Esophagus muscularis mucosa (tissue), 4 donors: ENCODE results near the gene BMP6. TPM values are rescaled to one million over a fixed set of nuclear protein-coding genes. Genes with fewer than 3 reads are reported as not detected.
"Not testable (repeated sequence)": the region's sequence is repeated elsewhere in the genome, so short reads cannot be mapped to it uniquely, and the experiment has no call there.

ENCODE experiments used
- DNase-seq: peaks from one replicate; pipeline ENCODE4 v3.0.0-alpha.2; 2017; ENCODE audit errors: extremely low spot score
- H3K27ac ChIP-seq, 4 donors: fragments of 200-600 bp; sonication (generic); replicated peaks in 1 of 4; 1 replicate in 3 of 4; 2 replicates in 1 of 4; pipeline ENCODE4 v1.5.1; 2016 to 2019; ENCODE audit warnings: mild to moderate bottlenecking in 1 of 4
- H3K27me3 ChIP-seq, 4 donors: fragments of 200-600 bp; sonication (generic); one replicate each; pipeline versions ENCODE4 v1.5.1 to v1.6.0; 2016 to 2019
- H3K36me3 ChIP-seq, 4 donors: fragments of 200-600 bp; sonication (generic); one replicate each; pipeline ENCODE4 v1.5.1; 2016 to 2019
- H3K4me1 ChIP-seq, 4 donors: fragments of 200-600 bp; sonication (generic); one replicate each; pipeline ENCODE4 v1.5.1; 2016 to 2019
- H3K4me3 ChIP-seq, 4 donors: fragments of 200-600 bp; sonication (generic); 1 replicate in 2 of 4; 2 replicates in 2 of 4; pipeline ENCODE4 v1.5.1; 2016 to 2019; ENCODE audit warnings: mild to moderate bottlenecking in 4 of 4, moderate library complexity in 1 of 4
- H3K9me3 ChIP-seq, 4 donors: fragments of 200-600 bp; sonication (generic); 1 replicate in 3 of 4; 2 replicates in 1 of 4; pipeline ENCODE4 v1.5.1; 2016 to 2019
- EP300 ChIP-seq: sonication (generic); formaldehyde crosslinking; IDR thresholded peaks from one replicate; pipeline ENCODE4 v1.6.1; 2017; ENCODE audit warnings: antibody characterized with exemption
- POLR2A ChIP-seq: fragments of 450-650 bp; IDR thresholded peaks from one replicate; pipeline ENCODE4 v1.6.1; 2017; ENCODE audit warnings: antibody characterized with exemption, moderate library complexity, mild to moderate bottlenecking, low read depth
- POLR2AphosphoS5 ChIP-seq, 2 donors: sonication (generic); formaldehyde crosslinking; IDR thresholded peaks; one replicate each; pipeline ENCODE4 v1.6.1; 2017; ENCODE audit warnings: antibody characterized with exemption in 2 of 2
- WGBS: methylation state at CpG from one replicate; pipeline ENCODE4 v1.1.5; 2018; 5-methylcytosine and 5-hydroxymethylcytosine counted together
- intact Hi-C: fragments of 100-400 bp; cut with DNase I; formaldehyde crosslinking; loops from one replicate; pipeline ENCODE4 v1.15.1; 2023
- total RNA-seq, 4 donors: library from RNA; depleted of rRNA; stranded (reverse); fragments of >200 nt; gene quantifications; one replicate each; pipeline versions ENCODE4 v1.1.0 to v1.2.1, GENCODE V29; 2016
- TF ChIP-seq, protein P1 (sequence below), 3 experiments: fragments of 200-600 bp in 2 of 3; fragments of 450-650 bp in 1 of 3; sonication (generic) in 2 of 3; IDR thresholded peaks; one replicate each; pipeline ENCODE4 v1.5.1; 2017 to 2019; ENCODE audit warnings: antibody characterized with exemption in 3 of 3, mild to moderate bottlenecking in 2 of 3, moderate library complexity in 1 of 3

Gene BMP6
- total RNA-seq, 4 donors from 2014 or later = 5.1 to 10.0 (median 6.9) TPM

DNA sequence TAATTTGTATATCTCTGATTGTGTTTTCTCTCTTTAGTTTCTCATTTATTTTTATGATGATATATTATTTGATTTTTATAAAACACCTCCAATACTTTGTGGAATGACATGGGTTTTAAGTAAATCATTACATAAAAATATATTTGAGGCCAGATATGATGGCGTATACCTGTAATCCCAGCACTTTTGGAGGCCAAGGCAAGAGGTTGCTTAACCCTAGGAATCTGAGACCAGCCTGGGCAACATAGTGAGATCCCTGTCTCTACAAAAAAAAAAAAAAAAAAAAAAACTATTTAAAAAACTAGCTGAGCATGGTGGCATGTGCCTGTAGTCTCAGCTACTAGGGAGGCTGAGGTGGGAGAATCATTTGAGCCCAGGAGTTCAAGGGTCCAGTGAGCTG is 87.3 kb downstream of the BMP6 start:
- Histone ChIP-seq H3K4me3 (no peak overlapping the region), H3K4me1 (no peaks in the 10 kb centered on the region), H3K27ac (no peak overlapping the region), H3K27me3 (peaks cover 0 to 3% (median 0%) of the 10 kb centered on the region in 4 donors), H3K9me3 (no peaks in the 10 kb centered on the region), H3K36me3 (no peaks in the 10 kb centered on the region)
- no peak for DNase-seq
- 95% methylated on average over 1 of the region's 1 CpG for WGBS
- TF ChIP-seq POLR2AphosphoS5 (IDR thresholded peaks at IDR 0.05) (no peak), EP300 (no peak), POLR2A (no peak)
- TF ChIP-seq, protein P1, sequence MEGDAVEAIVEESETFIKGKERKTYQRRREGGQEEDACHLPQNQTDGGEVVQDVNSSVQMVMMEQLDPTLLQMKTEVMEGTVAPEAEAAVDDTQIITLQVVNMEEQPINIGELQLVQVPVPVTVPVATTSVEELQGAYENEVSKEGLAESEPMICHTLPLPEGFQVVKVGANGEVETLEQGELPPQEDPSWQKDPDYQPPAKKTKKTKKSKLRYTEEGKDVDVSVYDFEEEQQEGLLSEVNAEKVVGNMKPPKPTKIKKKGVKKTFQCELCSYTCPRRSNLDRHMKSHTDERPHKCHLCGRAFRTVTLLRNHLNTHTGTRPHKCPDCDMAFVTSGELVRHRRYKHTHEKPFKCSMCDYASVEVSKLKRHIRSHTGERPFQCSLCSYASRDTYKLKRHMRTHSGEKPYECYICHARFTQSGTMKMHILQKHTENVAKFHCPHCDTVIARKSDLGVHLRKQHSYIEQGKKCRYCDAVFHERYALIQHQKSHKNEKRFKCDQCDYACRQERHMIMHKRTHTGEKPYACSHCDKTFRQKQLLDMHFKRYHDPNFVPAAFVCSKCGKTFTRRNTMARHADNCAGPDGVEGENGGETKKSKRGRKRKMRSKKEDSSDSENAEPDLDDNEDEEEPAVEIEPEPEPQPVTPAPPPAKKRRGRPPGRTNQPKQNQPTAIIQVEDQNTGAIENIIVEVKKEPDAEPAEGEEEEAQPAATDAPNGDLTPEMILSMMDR (IDR thresholded peaks at IDR 0.05) = no peak
- intact Hi-C loops = no loop called here

DNA sequence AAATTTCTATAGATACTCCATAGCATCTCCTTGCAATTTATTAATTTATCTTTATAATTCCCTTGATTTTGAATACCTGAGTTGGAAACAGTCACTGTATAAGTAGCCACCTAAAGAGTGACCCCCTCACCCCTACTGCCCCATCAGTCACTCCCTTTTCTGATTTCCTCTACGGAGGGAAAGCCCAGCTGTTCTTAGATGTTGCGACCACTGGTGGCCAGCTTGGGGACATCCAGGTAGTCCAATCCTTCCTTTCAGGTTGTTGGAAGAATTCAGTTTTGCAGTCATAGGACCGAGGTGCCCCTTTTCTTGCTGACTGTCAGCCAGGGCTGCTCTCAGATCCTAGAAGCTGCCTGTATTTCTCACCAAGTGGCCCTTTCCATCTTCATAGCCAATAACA is 87.8 kb downstream of the BMP6 start:
- H3K4me1 ChIP-seq = no peaks in the 10 kb centered on the region
- H3K27me3 ChIP-seq = peaks cover 0 to 3% (median 0%) of the 10 kb centered on the region in 4 donors
- TF ChIP-seq POLR2A = no peak
- TF ChIP-seq EP300 = no peak
- TF ChIP-seq, protein P1 (IDR thresholded peaks at IDR 0.05) = no peak
- no peak for TF ChIP-seq POLR2AphosphoS5 (IDR thresholded peaks at IDR 0.05)
- H3K36me3 ChIP-seq = no peaks in the 10 kb centered on the region
- DNase-seq = no peak
- H3K9me3 ChIP-seq = no peaks in the 10 kb centered on the region
- intact Hi-C loops = no loop called here
- H3K27ac ChIP-seq = no peak overlapping the region
- H3K4me3 ChIP-seq = no peak overlapping the region
- 83% methylated on average over 3 of the region's 3 CpGs for WGBS

DNA sequence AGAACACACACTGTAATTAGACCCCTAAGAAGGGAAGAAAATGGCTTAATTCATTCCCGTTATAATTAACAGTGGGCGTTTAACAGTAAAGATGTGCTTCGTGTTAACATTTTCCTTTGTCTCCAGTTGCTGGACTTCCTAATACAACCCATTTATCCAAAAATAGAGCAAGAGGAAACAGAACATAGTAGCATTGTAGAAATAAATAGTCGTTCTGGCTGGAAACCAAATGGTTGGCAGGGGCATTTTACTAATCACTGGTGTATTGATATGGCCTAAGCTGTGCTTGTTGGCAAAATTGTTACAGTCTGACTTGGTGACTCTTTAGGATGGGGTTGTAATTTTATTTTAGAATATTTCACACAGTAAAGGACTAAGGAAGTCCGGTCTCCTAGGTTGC is 89.8 kb downstream of the BMP6 start:
- intact Hi-C loops = no loop called here

DNA sequence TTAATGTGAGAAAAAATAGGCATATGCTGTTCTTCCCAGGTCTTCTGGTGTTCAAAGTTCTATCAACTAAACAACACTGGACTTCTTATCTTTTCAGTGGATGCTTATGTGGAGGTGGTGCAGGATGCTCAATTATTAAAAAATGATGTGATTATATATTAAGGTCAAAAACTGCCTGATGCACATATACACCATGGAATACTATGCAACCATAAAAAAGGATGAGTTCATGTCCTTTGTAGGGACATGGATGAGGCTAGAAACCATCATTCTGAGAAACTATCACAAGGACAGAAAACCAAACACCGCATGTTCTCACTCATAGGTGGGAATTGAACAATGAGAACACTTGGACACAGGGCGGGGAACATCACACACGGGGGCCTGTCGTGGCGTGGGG is 91.3 kb downstream of the BMP6 start:
- H3K27ac ChIP-seq, H3K36me3 ChIP-seq, H3K4me1 ChIP-seq, H3K9me3 ChIP-seq, H3K4me3 ChIP-seq, intact Hi-C loops, DNase-seq, H3K27me3 ChIP-seq: not testable (repeated sequence)
- WGBS = 100% methylated on average over 1 of the region's 5 CpGs

More for the DNA sequence above, 89.8 kb downstream of the BMP6 start:
- Histone ChIP-seq H3K9me3 (no peaks in the 10 kb centered on the region), H3K27ac (no peak overlapping the region), H3K4me3 (no peak overlapping the region), H3K4me1 (no peaks in the 10 kb centered on the region), H3K36me3 (no peaks in the 10 kb centered on the region), H3K27me3 (no peaks in the 10 kb centered on the region)
- WGBS = 64% methylated on average over 5 of the region's 5 CpGs
- no peak for DNase-seq
- TF ChIP-seq POLR2AphosphoS5 (IDR thresholded peaks at IDR 0.05) = no peak
- no peak for TF ChIP-seq POLR2A
- TF ChIP-seq, protein P1 (IDR thresholded peaks at IDR 0.05) = no peak
- TF ChIP-seq EP300 = no peak

DNA sequence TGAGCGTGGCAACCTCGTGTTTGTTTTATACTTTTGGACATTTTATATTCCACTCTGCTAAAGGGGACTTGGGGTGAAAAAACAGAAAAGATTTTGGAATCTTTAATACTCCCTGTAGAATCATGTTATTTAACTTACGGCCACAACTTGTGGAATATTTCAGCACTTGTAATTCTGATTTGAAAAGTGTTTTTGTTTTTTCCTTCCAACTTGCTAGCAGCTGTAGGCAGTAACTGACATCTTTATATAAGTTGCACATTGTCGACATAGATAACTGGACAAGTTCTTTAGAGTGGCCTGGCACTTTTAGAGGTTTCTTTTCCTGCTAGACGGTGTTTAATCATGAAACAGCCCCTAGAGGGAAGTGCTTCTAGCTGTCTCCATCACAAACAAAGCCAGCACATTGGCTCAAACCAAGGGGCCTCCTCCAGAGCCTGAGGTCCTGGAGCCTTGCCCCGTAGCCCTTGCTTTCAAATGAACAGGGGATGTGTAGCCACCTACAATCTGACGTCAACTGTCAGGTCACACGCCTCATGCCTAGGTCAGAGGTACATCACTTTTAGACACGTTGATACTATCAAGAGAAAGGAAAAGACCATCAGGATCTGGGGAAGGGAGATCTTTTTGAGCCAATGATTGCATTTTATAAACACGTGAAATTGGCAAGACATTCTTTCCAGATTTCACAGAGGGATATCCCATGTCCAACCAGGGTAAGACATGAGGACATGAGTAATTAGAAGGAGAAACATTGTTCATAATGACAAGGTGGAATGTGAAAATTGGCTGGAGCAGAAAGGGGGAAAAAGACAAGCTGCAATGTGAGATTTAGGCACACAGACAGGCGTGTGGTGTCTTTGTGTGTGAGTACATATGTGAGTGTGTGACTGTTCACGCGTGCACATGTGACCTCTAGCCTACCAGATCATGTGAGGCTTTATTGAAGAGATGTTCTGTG is 92.6 kb downstream of the BMP6 start:
- Histone ChIP-seq H3K4me3 (no peak overlapping the region), H3K4me1 (no peaks in the 10 kb centered on the region), H3K27ac (no peak overlapping the region), H3K9me3 (no peaks in the 10 kb centered on the region), H3K36me3 (no peaks in the 10 kb centered on the region), H3K27me3 (no peaks in the 10 kb centered on the region)
- TF ChIP-seq EP300 (no peak), POLR2A (no peak), POLR2AphosphoS5 (IDR thresholded peaks at IDR 0.05) (no peak)
- TF ChIP-seq, protein P1 (IDR thresholded peaks at IDR 0.05) = no peak
- intact Hi-C loops = no loop called here
- no peak for DNase-seq
- WGBS = 69% methylated on average over 12 of the region's 13 CpGs
